Uterus (tissue), 4 donors: ENCODE results near the gene FAM20B. TPM values are rescaled to one million over a fixed set of nuclear protein-coding genes. Genes with fewer than 3 reads are reported as not detected.

Experiments
- DNase-seq, 2 donors: peaks; one replicate each; pipeline ENCODE4 v3.0.0-alpha.2; 2019 to 2020
- H3K27ac ChIP-seq, 2 donors: fragments of 200-600 bp; sonication (generic); 1 replicate in 1 of 2; 2 replicates in 1 of 2; pipeline ENCODE4 v1.5.1; 2016 to 2018
- H3K27me3 ChIP-seq, 2 donors: fragments of 200-600 bp; sonication (generic); one replicate each; pipeline ENCODE4 v1.5.1; 2018 to 2019; ENCODE audit warnings: control low read depth in 1 of 2
- H3K36me3 ChIP-seq, 2 donors: fragments of 200-600 bp; sonication (generic); one replicate each; pipeline ENCODE4 v1.5.1; 2019; ENCODE audit warnings: control low read depth in 1 of 2
- H3K4me1 ChIP-seq, 2 donors: fragments of 200-600 bp; sonication (generic); one replicate each; pipeline ENCODE4 v1.5.1; 2018 to 2019; ENCODE audit warnings: control low read depth in 1 of 2
- H3K4me3 ChIP-seq, 2 donors: fragments of 200-600 bp; sonication (generic); 1 replicate in 1 of 2; 2 replicates in 1 of 2; pipeline ENCODE4 v1.5.1; 2018 to 2019; ENCODE audit warnings: mild to moderate bottlenecking in 1 of 2
- H3K9me3 ChIP-seq, 2 donors: fragments of 200-600 bp; sonication (generic); one replicate each; pipeline ENCODE4 v1.5.1; 2019; ENCODE audit warnings: control low read depth in 1 of 2
- CTCF ChIP-seq, 4 experiments: fragments of 200-600 bp in 2 of 4; fragments of 450-650 bp in 2 of 4; sonication (generic) in 2 of 4; IDR thresholded peaks; one replicate each; pipeline ENCODE4 v1.5.1; 2016 to 2019; ENCODE audit warnings: antibody characterized with exemption in 4 of 4, mild to moderate bottlenecking in 2 of 4, moderate library complexity in 1 of 4
- POLR2A ChIP-seq, 2 donors: fragments of 450-650 bp; IDR thresholded peaks; one replicate each; pipeline ENCODE4 v1.6.1; 2016; ENCODE audit warnings: antibody characterized with exemption in 2 of 2, mild to moderate bottlenecking in 1 of 2, moderate library complexity in 1 of 2
- intact Hi-C: fragments of 100-400 bp; cut with DNase I; formaldehyde crosslinking; loops from one replicate; pipeline ENCODE4 v1.15.1; 2023; ENCODE audit warnings: low total_unique reads
- total RNA-seq, 4 donors: library from RNA; depleted of rRNA in 3 of 4; stranded (reverse); fragments of >200 nt in 3 of 4; gene quantifications; one replicate each; pipeline versions ENCODE4 v1.1.0 to v1.2.4, GENCODE V29; 2014 to 2023
- donor health status: DM: yes; HTN: yes; CAD: no.

The FAM20B gene
- total RNA-seq, 4 donors from 2014 or later: 12.8 to 70.1 (median 36.7) TPM

- Histone ChIP-seq H3K4me3 (no peak overlapping the region), H3K27me3 (no peaks in the 10 kb centered on the region), H3K9me3 (no peaks in the 10 kb centered on the region), H3K4me1 (peaks cover 0 to 8% of the 10 kb centered on the region in 2 donors), H3K36me3 (no peaks in the 10 kb centered on the region), H3K27ac (no peak overlapping the region)
- no peak for DNase-seq
- TF ChIP-seq POLR2A (IDR thresholded peaks at IDR 0.05) (no peak), CTCF (IDR thresholded peaks at IDR 0.05) (no peak)
- intact Hi-C loops: no loop called here
Observed at GRCh38 chr1:179014123-179014522, 11.6 kb upstream of the FAM20B start.

GRCh38 chr1:179015396-179015795 lies 10.3 kb upstream of the FAM20B start:
- DNase-seq: no peak
- TF ChIP-seq POLR2A (IDR thresholded peaks at IDR 0.05): no peak
- TF ChIP-seq CTCF (IDR thresholded peaks at IDR 0.05): no peak
- intact Hi-C loops: no loop called here
- Histone ChIP-seq H3K27me3 (no peaks in the 10 kb centered on the region), H3K4me1 (peaks cover 0 to 8% of the 10 kb centered on the region in 2 donors), H3K36me3 (no peaks in the 10 kb centered on the region), H3K9me3 (no peaks in the 10 kb centered on the region), H3K27ac (no peak overlapping the region), H3K4me3 (no peak overlapping the region)

GRCh38 chr1:179016706-179017382 lies 8.8 kb upstream of the FAM20B start:
- TF ChIP-seq POLR2A (IDR thresholded peaks at IDR 0.05): no peak
- TF ChIP-seq CTCF (IDR thresholded peaks at IDR 0.05): no peak
- H3K27ac ChIP-seq: peak overlapping the region in 1 of 2 donors; percentile 27
- H3K9me3 ChIP-seq: no peaks in the 10 kb centered on the region
- no peaks in the 10 kb centered on the region for H3K27me3 ChIP-seq
- H3K4me1 ChIP-seq: peaks cover 0 to 8% of the 10 kb centered on the region in 2 donors
- intact Hi-C loops: no loop called here
- peak; percentile 68 to 70 for DNase-seq
- H3K36me3 ChIP-seq: no peaks in the 10 kb centered on the region
- no peak overlapping the region for H3K4me3 ChIP-seq

- Histone ChIP-seq H3K27me3 (no peaks in the 10 kb centered on the region), H3K27ac (peak overlapping the region in 1 of 2 donors; percentile 27), H3K4me1 (peaks cover 0 to 8% of the 10 kb centered on the region in 2 donors), H3K4me3 (no peak overlapping the region), H3K36me3 (no peaks in the 10 kb centered on the region), H3K9me3 (no peaks in the 10 kb centered on the region)
- DNase-seq: no peak
- intact Hi-C loops: no loop called here
- TF ChIP-seq CTCF (IDR thresholded peaks at IDR 0.05) (no peak), POLR2A (IDR thresholded peaks at IDR 0.05) (no peak)
Observed at GRCh38 chr1:179017383-179018326, 8.0 kb upstream of the FAM20B start.

GRCh38 chr1:179021873-179022272 lies 3.8 kb upstream of the FAM20B start:
- no peaks in the 10 kb centered on the region for H3K9me3 ChIP-seq
- H3K27me3 ChIP-seq: no peaks in the 10 kb centered on the region
- no peak for DNase-seq
- no peak overlapping the region for H3K4me3 ChIP-seq
- intact Hi-C loops: no loop called here
- no peaks in the 10 kb centered on the region for H3K36me3 ChIP-seq
- TF ChIP-seq POLR2A (IDR thresholded peaks at IDR 0.05) (no peak), CTCF (IDR thresholded peaks at IDR 0.05) (no peak)
- H3K4me1 ChIP-seq: peaks cover 0 to 5% of the 10 kb centered on the region in 2 donors
- no peak overlapping the region for H3K27ac ChIP-seq
